T follicular helper cell (primary cell): ENCODE measurements around the gene DGUOK.

Source experiments
- DNase-seq: peaks from one replicate; pipeline ENCODE4 v3.0.0-alpha.2; 2020; ENCODE audit warnings: low read depth

Gene DGUOK

DNA sequence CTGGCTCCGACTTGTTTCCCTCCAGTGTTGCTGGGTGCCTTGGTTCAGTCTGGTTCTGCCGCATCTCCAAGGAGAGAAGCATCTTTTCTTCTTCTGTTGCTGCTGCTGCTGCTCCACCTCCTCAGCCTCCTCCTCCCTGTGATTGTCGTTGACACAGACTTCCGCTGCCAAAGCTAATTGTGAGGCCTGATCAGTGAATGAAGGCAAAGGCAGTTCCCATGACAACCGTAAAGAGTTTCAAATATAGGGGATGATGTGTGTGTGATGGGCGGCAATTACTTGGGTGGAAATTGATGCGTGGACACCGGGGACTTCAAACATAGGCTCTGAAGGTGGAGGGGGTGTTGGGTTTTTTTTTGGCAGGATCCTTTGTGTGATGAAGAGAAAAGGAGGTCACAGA lies 71.8 kb downstream of the DGUOK start:
- DNase-seq = peak; percentile 57

DNA sequence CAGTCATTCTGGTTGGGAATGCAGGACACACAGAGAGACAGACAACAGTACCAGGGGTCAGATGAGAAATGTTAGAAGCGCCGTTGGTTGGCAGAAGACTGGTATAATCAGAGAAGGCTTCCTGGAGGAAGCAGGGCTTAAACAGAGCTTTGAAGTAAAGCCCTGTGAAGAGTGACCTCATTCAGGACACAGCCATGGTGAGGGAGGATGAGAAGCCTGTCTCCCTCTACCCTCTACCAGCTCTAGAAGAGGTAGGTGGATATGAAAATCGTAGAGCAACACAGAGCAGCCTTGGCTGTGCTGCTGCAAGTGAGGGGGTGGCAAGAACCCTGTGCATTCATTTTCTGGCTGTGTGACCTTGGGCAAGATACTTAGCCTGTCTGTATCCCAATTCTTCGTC lies 72.3 kb downstream of the DGUOK start:
- no peak for DNase-seq

DNA sequence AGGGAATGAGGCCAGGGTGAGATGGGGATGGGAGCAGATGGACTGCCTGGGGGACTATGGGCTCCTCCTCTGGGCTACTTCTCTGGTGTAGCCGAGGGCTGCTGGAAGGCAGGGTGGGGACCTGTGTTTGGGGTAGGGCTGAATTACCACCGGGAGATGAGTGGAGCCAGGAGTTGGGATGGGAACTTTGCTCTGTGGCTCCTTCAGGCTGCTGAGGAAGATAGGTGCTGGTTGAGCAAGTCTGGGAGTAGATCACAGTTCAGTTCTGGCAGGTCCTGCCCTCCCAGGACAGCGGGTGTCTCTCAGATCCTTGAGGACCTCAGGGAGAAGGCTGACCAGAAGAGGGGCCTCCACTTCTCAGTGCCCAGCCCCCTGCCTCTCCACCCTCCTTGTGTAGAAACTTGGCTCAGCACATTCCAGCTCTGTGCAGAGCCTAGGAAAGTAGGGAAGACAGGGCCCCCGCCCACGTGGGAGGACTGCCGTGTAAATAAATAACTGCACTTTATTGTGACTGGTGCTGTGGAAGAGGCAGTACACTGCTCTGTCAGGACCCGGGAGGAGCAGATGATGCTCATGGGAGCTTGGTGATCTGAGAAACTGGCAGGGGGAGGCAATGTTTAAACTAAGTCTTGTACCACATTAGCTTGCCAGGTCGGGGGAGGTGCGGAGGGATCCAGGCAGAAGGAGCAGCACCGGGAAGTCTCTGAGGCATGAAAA lies 73.4 kb downstream of the DGUOK start:
- no peak for DNase-seq

DNA sequence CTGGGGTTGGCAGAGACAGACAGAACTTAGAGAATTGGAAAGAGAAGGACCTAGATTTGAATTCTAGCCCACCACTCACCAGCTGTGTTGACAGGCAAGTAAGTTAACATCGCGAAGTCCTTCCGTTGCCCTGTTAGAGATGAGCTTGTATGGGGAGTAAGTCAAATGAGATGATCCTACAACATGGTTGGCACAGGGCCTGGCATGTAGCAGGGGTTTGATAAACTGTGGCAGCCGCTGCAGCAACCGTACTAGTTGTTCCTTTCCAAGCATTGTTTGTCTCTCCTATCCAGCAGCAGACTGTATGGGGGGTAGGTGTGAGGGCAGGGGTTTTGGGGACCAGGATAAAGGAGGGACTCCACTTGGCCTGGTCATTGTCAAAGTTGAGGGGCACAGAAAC lies 74.0 kb downstream of the DGUOK start:
- no peak for DNase-seq

DNA sequence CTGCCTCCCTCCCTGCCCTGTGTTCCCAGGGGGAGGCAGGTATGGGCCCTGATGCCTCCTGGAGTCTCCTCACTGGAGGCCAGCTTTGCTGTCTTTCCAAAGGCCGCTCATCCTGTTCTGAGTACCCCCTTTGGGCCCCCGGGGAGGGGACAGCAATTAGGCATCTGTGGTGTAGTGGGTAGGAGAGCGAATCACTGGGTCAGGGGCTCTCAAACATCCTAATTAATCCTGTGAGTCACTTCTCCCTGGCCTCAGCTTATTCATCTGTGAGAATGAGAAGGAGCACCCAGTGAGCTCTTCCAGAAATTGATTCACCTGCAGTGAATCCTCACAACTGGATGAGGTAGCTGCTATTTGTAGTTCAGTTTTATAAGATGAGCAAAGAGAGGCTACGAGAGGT lies 74.4 kb downstream of the DGUOK start:
- DNase-seq = no peak

DNA sequence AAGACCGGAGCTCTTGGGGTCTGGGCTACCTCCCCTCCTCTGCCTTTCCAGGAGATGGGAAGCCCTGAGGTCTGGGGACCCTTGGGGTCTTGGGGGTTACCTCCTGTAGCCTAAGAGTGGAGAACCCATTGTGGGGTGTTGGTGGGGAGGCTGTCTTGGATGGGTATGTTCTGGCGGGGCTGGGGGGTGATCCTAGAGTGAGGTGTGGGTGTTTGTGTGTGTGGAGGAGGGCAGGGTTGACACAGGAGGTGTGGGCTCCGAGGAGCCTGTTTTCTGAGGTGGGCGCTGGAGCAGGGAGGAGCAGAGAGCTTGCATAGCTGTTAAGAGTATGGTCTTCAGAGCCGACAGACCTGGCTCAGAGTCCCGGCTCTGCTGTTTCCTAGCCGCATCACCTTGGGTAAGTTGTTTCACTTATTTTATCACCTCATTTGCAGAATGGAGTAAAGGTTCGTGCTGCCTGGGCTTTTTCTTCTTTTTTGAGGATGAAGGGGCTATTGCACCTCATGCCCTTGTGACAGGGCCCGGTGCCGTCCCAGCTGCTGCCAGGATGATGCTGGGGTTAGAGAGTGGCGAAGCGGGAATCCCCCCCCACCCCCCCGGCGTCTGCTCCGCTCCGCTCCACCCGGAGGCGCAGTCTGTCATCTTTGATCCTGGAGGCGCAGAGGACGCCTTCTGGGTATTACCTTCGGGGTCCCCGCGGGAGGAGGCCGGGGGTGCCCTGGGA lies 75.3 kb downstream of the DGUOK start:
- no peak for DNase-seq

DNA sequence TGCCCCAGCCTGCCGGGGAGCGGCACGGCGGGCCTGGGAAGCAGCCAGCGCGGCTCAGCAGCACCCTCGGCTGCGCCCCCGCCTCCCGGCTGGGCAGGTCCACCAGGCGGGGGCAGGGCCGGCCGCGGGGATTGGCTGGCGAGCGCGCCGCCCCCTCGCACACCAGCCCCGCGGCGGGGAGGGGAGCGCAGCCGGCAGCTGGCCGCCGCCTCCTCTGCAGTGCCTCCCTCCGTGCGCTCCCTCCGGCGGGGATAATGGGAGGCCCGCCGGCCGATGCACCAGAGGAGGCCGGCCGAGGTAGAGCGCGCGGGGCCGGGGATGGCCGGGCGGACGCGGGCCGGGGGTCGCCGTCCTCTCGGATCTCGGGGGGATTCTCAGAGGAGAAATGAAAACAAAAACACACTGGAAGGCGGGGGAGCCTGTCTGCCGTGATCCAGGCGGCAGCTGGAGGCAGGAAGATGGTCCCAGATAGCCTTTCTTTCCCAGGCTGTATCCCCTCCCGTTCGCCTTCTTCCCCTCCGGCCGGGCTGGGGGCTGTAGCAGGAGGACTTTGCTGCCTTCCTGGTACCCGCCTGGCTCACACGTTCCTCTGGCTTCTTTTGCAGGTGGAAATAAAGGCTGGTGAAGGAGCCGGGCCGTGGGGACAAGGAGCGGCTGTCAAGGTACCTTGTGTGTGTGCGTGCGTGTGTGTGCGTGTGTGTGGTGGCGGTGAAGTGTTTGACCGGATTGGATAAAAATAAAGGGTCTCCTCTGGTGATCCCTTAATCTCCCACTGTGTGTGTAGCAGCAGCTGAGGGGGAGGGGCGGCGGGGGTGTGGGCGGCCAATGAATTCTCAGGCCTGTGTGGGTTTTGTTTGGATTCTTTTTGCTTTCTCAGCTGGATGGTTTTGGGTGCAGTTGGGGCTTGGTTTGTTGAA lies 76.1 kb downstream of the DGUOK start:
- DNase-seq = peak; percentile 72

DNA sequence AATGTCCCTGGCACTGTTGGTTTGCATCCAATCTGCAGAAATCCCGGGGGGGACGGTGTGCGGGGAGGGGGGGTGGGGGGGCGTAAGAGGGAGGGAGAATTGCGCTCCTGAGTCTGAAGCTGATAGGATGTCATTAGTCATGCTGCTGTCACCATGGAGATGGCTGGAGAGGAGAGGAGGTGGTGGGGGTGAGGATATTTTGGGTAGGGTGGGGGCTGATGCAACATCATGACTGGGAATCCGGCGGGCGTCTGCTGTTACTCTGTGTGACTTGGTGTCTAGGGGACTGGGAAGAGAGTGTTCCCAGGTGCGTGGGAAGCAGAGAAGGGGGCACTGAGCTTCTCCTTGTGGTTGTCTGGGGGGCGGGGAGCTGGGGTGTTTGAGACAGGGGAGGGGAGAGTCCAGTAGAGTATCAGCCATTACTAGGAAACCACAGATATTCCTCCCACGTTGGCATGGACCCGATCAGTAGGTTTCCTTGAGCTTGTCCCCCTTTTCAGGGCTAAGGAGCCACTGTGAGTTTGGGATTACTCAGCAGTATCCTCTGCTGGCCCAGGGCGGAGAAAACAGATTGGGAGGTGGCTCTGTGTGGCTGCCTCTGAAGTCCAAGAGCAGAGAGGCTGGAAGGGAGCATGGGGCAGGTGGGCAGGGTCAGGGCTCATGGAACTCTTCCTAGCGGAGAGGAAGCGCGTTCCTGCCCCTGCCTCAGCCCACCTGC lies 77.0 kb downstream of the DGUOK start:
- DNase-seq = no peak

DNA sequence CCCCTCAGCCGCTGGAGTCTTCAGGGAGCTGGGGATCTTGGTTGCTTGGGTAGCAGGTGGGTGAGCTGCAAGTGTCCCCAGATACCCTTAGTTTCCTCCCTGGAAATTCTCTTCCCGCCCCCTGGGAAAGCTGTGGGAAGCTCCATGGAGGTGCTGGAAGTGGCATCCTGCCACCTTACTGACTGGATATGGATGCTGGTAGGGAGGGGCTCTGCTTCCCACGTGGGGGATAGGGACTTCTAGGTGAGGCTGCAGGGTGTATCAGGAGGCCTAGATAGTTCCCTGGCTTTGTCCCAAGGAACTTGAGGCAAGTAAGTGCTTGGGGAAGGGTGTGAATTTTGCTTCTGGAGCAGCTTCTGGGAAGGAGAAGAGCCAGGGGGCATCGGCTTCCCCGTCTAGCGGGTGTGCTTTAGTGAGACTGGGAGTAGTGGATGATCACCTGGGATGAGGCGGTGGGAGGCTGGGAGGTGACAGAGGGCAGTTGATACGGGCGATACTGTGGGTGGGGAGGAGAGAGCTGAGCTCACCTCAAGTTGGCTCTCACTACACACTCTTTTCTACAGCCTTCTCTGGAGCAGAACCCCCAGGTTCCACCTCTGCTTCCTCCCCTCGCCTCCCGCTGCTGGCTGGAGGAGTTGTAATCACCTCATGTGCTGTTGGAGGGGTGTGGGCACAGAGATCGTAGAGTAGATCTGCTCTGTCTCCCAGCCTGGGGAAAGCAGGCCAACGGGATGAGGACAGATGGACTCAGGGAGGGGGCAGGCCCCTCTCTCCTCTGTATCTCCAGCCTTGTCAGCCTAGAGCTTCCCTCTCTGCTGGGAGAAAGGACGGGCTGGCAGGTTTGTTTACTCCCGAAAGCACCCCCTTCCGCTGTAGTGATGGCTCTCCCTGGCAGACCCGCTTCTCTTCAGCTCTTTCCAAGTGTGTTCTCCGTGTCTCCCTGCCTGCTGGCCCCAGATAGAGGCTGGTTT lies 77.8 kb downstream of the DGUOK start:
- DNase-seq = no peak

DNA sequence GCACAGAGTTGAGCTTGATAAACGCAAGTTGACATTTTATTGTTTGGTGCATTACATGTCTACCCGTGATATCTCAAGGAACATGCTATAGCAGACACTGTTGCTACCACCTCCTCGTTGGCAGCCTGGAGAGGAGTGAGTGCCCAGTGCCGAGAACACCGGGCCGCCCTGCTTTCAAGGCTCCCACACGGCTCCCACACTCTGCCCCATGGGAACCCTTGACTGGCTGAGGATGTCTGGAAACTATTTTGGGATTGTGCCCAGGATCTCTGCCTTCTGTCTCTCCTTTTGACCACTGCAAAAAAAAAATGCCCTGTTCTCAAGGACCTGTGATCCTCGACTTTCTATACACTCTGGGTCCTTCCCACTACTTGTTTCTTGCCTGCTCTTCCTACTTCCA lies 79.1 kb downstream of the DGUOK start:
- DNase-seq = no peak

DNA sequence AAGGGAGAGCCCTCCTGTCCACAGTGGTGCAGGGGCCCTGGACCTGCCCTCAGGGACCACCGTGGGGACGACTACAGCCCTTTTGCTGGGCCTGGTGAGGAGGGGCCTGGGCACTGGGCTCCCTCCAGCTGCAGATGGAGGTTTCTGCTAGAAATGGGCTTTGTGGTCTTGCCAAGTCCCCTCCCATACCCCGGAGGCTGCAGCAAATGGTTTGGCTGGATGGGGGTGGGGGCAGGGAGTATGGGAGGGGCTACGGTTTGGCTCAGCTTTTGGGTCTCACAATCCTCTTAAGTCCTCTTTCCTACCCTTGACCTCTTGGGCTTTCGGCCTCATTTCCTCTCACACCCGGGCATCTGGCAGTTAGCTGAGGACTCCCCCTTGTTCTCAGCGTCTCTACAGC lies 79.8 kb downstream of the DGUOK start:
- DNase-seq = no peak

DNA sequence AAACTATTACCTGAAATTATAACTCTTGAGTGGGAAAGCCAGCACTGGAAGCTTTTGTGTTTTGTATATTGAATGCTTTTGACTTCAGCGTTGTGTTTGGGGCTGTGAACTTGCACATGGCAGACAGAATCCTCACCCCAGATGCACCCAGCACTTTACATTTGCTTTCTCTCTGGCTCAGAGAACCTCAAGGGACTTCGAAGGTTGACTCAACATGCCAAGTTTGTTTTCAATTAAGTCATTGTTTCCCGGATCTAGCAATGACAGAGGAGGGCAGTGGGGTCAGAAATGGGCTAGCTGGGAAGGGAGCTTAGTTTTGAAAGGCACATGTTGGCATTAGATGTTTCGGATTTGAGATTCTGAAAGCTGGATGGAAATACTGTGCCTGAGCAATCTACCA lies 80.4 kb downstream of the DGUOK start:
- DNase-seq = no peak

DNA sequence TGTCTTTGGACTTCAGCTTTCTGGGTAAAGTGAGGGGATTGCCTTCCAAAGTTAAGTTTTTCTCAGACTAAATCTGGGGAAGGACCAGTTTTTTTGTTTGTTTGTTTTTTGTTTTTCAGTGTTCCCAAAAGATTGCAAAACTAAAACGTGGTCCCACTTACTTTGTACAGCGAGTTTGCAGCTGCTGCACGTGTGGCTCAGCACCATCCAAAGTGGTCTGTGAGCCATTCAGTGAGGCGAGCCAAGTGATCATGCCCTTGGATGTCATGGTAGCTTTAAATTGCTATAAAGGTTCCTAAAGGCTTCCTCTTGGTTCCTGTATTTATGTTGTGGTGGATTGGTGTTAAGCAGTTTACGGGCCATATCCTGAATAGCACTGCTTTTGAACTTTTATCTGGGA lies 81.0 kb downstream of the DGUOK start:
- DNase-seq = no peak
